Neutrophil (primary cell): ENCODE measurements around the gene STK32C.

Source experiments
- H3K27ac ChIP-seq: fragments of 200-600 bp; sonication (generic); 2 replicates; pipeline ENCODE4 v1.5.1; 2016; ENCODE audit warnings: mild to moderate bottlenecking, moderate library complexity
- H3K27me3 ChIP-seq: fragments of 200-600 bp; sonication (generic); 2 replicates; pipeline ENCODE4 v1.6.0; 2016; ENCODE audit warnings: mild to moderate bottlenecking
- H3K36me3 ChIP-seq: fragments of 200-600 bp; sonication (generic); 2 replicates; pipeline ENCODE4 v1.5.1; 2017
- H3K4me1 ChIP-seq, 2 experiments: fragments of 200-600 bp in 1 of 2; sonication (generic) in 1 of 2; 1 replicate in 1 of 2; 2 replicates in 1 of 2; pipeline versions ENCODE4 v1.5.1 to v1.6.1; 2013 to 2016; ENCODE audit warnings: low read depth in 1 of 2, low read length in 1 of 2, mild to moderate bottlenecking in 1 of 2, moderate library complexity in 1 of 2; ENCODE audit not compliant: control insufficient read depth in 1 of 2, insufficient read depth in 1 of 2
- H3K4me3 ChIP-seq, 2 experiments: fragments of 200-600 bp in 1 of 2; sonication (generic) in 1 of 2; 1 replicate in 1 of 2; 2 replicates in 1 of 2; pipeline ENCODE4 v1.5.1; 2013 to 2016; ENCODE audit warnings: low read depth in 1 of 2, low read length in 1 of 2, mild to moderate bottlenecking in 1 of 2, moderate library complexity in 1 of 2
- H3K9me3 ChIP-seq: fragments of 200-600 bp; sonication (generic); 2 replicates; pipeline ENCODE4 v1.5.1; 2016
- CTCF ChIP-seq: fragments of 200-600 bp; sonication (generic); IDR thresholded peaks from 2 replicates; pipeline ENCODE4 v1.5.1; 2016; ENCODE audit warnings: antibody characterized with exemption

Gene STK32C

DNA sequence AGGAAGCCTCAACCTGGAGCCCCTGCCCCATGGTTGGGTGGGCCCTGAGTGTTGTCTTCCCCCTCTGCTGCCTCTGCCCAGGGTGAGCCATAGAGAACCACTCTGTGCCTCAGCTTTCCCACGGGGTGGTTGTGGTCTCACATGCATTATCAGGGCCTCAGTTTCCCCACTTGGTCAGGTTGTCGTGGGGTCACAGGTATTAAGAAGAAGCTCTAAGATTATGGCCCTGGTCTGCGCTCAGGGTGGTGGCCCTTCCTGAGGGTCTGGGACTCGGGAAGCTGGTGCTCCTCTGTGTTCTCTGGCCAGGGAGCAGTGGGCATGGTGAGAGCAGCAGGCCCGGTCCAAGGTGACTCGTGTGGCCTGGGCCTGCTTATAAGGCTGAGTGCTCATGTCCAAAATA, 42.0 kb upstream of the STK32C start:
- H3K4me3 ChIP-seq, result no peak overlapping the region
- H3K27ac ChIP-seq, result no peak overlapping the region
- no peaks in the 10 kb centered on the region for H3K9me3 ChIP-seq
- H3K27me3 ChIP-seq, result no peaks in the 10 kb centered on the region
- H3K4me1 ChIP-seq, result no peaks in the 10 kb centered on the region
- no peaks in the 10 kb centered on the region for H3K36me3 ChIP-seq
- no peak for TF ChIP-seq CTCF

GRCh38 chr10:132347931-132348267, 40.1 kb upstream of the STK32C start:
- H3K36me3 ChIP-seq, result no peaks in the 10 kb centered on the region
- H3K4me1 ChIP-seq, result no peaks in the 10 kb centered on the region
- H3K27me3 ChIP-seq, result no peaks in the 10 kb centered on the region
- no peak overlapping the region for H3K4me3 ChIP-seq
- TF ChIP-seq CTCF, result no peak
- no peaks in the 10 kb centered on the region for H3K9me3 ChIP-seq
- no peak overlapping the region for H3K27ac ChIP-seq

DNA sequence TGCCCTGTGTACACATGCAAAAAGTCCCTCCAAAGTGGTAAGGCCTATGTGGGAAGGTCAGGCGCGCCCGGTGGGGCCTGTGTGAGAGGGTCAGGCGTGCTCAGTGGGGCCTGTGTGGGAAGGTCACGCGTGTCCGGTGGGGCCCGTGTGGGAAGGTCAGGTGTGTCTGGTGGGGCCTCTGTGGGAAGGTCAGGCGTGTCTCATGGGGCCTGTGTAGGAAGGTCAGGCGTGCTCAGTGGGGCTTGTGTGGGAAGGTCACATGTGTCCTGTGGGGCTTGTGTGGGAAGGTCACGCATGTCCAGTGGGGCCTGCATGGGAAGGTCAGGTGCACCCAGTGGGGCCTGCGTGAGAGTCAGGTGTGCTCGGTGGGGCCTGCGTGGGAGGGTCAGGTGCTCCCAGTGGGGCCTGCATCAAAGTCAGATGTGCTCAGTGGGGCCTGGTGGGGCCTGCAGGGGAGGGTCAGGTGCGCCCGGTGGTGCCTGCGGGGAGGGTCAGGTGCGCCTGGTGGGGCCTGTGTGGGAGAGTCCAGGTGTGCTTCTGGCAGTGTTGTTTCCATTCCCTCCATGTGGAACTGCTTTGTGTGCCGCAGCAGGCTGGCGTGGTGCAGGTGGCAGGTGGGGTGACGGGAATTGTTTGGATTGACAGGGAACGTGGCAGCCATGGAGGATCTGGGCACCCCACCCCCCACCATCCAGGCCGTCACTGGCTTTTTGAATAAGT, 39.6 kb upstream of the STK32C start:
- Histone ChIP-seq H3K9me3 (no peaks in the 10 kb centered on the region), H3K4me3 (no peak overlapping the region), H3K36me3 (no peaks in the 10 kb centered on the region), H3K27me3 (no peaks in the 10 kb centered on the region), H3K4me1 (no peaks in the 10 kb centered on the region), H3K27ac (no peak overlapping the region)
- no peak for TF ChIP-seq CTCF

DNA sequence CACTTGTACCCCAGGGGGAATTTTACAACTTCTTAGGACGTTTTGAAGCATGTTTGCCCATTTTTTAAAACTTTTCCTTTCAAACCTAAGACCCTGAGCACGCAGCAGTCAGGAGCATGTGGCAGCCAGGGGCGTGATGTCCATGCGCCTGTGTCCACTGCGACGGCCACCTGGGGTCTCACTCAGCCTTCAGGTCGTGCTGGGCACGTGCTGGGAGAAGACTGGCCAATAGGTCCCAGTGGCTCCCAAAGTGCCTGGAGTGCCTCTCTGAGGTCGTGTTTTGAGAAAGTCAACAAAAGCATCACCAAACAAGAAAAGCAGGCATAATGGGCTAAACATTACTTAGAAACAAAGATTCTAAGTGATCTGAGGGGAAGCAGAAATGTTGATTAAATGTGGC, 39.1 kb upstream of the STK32C start:
- Histone ChIP-seq H3K36me3 (no peaks in the 10 kb centered on the region), H3K9me3 (no peaks in the 10 kb centered on the region), H3K27me3 (no peaks in the 10 kb centered on the region), H3K27ac (no peak overlapping the region), H3K4me3 (no peak overlapping the region), H3K4me1 (no peaks in the 10 kb centered on the region)
- no peak for TF ChIP-seq CTCF

DNA sequence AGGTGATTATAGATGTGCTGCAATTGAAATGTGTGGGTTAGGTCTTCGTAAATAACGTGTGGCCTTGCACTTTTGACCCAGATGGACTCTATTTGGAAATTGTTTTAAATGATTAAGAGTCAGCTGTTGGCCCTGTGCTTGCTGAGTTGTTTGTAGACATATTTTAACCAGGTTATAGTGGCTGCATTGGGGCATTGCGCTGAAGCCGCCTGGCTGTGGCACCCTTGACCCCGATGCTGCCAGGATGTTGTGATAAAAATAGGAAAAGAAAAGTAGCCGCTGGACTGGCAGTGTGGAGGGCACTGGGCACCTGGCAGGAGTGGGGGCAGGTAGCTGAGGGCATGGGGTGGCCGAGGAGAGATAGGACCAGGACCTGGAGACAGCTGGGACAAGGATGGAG, 37.6 kb upstream of the STK32C start:
- no peak overlapping the region for H3K27ac ChIP-seq
- no peaks in the 10 kb centered on the region for H3K27me3 ChIP-seq
- H3K4me3 ChIP-seq, result no peak overlapping the region
- TF ChIP-seq CTCF, result no peak
- H3K9me3 ChIP-seq, result no peaks in the 10 kb centered on the region
- H3K36me3 ChIP-seq, result no peaks in the 10 kb centered on the region
- no peaks in the 10 kb centered on the region for H3K4me1 ChIP-seq

DNA sequence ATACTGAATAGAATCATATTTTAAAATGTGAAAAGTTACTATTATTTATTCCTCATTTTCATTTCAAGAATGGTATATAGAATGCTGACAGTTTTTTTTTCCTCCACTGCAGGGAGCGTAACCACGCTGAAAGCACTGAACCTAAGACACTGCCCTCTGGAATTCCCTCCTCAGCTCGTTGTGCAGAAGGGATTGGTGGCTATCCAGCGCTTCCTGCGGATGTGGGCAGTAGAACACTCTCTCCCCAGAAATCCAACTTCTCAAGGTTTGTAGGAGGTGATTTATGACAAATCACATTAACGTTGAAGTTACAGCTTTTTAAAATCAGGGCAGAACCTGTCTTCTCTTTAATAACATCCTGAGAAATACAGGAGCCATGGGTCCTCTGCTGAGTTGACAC, 36.6 kb upstream of the STK32C start:
- TF ChIP-seq CTCF, result no peak
- Histone ChIP-seq H3K27me3 (no peaks in the 10 kb centered on the region), H3K9me3 (no peaks in the 10 kb centered on the region), H3K27ac (no peak overlapping the region), H3K36me3 (no peaks in the 10 kb centered on the region), H3K4me1 (no peaks in the 10 kb centered on the region), H3K4me3 (no peak overlapping the region)
